ENCODE results near the gene DNAH10. TPM values are rescaled to one million over a fixed set of nuclear protein-coding genes. Genes with fewer than 3 reads are reported as not detected.
A peak's percentile ranks its signal among the peaks of the same experiment; 100 is the strongest.

DNAH10 gene
- total RNA-seq, 1 experiment from 2014 or later = 0.05 TPM

DNA sequence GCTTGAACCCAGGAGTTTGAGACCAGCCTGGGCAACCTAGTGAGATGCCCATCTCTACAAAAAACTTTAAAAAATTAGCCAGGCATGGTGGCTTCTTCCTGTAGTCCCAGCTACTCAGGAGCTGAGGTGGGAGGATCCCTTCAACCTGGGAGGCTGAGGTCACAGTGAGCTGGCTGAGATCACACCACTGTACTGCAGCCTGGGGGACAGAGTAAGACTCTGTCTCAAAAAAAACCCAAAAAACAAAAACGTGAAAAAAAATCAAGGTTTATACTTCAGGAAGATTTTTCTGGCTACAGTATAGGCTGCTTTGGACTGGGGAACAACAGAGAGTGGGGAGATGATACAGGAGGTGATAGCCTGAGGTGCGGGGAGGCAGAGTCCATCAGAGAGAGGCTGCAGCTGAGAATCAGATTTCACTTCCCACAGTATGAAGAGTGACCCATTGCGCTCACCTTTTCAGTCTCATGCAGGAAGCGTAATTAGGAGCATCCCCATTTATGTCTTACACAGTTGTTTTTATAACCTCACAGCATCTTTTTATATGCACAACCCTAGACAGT lies 28.9 kb downstream of the DNAH10 start:
- no peak for DNase-seq (ENCODE audit: extremely low read depth, low read depth)

DNA sequence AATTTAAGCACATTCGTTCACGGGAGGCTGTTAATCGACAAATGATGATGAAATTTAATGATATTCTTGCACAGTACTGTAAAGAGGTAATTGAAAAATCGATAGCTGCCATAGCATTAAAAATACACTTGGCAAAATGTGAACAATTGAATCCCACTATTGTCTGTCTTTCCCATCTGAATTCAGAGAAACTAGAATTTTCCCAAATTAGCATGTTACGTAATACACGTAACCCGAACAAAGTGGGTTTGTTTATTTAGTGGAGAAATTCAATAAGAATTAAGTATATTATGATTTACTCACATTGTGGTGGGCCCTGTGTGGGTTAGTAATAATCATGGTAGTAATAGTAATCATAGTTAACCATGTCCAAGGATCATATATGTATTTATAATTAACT lies 31.9 kb downstream of the DNAH10 start:
- DNase-seq (ENCODE audit: extremely low read depth, low read depth) = no peak

DNA sequence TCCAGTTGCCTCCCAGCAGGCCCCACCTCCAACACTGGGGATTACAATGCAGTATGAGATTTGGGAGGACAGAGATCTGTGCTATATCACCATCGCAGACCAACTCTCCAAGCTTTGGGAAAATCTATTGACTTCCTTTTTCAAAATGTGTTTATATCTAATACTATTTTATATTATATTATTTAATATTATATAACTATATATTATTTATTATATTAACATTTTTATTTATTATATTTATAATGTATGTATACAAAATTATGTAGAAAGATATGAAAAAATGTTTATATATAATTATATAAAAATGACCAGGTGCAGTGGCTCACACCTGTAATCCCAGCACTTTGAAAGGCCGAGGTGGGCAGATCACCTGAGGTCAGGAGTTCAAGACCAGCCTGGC lies 36.4 kb downstream of the DNAH10 start:
- DNase-seq (ENCODE audit: extremely low read depth, low read depth) = no peak

DNA sequence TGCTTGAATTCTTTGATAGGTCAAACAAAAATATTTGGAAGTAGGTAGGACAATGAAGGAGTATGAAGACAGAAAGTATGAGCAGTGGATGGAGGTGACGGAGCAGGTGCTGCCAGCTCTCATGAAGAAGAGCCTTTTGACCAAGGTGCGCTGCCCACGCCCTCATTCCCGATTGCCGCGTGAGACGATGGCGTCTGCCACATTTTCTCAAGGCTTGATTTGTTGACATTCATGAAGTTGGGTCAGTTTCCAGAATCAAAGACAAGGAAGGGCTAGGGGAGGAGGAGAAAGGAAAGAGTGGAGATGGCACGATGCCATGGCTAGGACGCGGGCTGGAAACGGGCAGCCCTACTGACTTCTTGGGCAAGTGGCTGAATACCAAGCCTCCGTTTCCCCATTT lies 37.1 kb downstream of the DNAH10 start:
- no peak for DNase-seq (ENCODE audit: extremely low read depth, low read depth)

DNA sequence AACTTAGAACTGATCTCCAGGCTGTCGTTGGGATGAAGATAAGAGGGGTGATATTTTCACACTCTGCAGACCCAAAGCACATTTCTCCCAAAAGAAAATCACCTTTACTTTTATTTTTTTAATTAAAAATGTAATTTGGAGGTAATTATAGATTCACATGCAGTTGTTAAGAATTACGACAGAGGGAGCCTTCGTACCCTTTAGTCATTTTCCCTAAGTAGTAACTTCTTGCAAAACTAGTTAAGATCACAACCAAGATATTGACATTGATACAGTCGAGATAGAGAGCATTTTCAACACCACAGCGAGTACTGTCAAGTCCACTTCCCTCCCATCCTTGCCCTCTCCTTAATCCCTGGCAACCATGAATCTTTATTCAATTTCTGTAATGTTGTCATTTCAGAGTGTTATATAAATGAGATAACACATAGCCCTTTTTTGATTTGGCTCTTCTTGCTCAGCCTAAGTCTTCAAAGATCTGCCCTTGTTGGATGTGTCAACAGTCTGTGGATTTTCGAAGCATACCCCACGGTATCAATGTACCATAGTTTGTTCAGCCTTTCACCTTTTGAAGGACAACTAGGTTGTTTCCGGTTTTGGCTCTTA lies 39.6 kb downstream of the DNAH10 start:
- peak; percentile 9 for DNase-seq (ENCODE audit: extremely low read depth, low read depth)

DNA sequence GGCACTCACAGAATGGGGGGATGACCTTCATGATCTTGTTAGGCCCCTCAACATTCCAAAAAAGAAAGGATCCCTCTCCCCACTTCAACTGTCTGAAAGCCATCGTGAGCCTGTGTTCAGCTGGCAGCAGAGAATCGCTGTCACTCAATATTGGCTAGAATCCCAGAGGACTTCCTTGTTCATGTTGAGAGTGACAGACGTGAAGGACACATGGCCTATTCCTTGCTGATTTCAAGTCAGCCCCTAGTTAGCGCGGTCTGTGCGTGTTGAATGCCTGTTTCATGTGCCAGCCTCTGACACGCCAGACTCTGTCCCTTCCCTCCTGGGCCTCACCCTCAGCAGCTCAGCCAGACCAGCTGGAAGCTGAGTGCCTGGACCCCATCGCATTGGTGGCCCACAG lies 43.1 kb downstream of the DNAH10 start:
- no peak for DNase-seq (ENCODE audit: extremely low read depth, low read depth)

DNA sequence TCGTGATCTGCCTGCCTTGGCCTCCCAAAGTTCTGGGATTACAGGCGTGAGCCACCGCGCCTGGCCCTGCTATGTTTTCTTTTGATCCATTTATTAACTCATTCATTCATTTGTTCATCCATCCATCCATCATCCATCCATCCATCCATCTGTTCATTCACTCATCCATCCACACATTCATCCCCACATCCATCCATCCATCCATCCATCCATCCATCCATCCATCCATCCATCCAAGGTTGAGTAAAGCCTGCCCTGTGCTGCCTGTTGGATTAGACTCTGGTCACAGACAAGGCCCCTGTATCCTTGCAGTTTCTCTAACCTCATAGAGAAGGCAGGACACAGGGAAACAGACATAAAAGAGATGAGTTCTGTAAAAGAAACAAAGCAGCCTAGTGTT lies 44.9 kb downstream of the DNAH10 start:
- DNase-seq (ENCODE audit: extremely low read depth, low read depth) = no peak

DNA sequence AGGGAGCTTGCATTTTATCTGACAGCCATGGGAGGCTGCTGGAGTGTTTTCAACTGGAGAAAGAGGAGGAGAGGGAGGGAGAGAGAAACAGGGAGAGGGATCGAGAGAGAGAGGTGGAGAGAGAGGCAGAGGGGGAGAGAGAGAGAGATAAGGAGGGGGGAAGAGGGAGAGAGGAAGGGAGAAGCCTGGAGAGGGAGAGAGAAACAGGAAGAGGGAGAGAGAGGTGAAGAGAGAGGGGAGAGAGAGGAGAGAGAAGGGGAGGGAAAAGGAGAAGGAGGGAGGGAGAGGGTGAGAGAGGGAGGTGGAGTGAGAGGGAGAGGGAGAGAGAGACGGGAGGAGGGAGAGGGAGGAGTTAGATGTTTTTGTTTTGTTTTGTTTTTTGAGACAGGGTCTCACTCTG lies 45.6 kb downstream of the DNAH10 start:
- DNase-seq (ENCODE audit: extremely low read depth, low read depth) = no peak

DNA sequence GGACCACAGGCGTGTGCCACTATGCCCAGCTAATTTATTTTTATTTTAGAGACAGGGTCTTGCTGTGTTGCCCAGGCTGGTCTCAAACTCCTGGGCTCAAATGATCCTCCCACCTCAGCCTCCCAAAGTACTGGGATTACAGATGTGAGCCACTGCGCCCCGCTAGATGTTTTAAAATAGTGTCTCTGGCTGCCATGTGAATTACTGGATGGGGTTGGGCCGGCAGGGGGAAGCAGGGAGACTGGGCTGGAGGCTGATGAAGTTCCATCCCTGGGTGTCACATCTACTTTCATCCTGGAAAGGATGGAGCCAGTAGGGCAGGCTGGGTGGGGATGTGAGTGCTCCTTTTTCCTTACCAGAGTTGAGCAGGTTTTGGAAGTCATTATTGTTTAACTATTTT lies 46.1 kb downstream of the DNAH10 start:
- DNase-seq (ENCODE audit: extremely low read depth, low read depth) = peak; percentile 36

DNA sequence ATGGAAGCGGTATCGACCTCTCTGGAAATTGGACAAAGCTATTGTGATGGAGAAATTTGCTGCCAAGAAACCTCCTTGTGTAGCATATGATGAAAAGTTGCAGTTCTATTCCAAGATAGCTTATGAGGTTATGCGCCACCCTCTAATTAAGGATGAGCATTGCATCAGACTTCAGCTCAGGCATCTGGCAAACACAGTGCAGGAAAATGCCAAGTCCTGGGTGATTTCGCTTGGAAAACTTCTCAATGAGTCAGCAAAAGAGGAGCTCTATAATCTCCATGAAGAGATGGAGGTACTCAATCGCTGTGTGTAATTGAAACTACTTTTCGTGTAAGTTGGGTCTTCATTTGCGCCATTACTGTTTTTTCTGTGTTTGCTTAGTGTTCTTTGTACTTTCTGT lies 51.2 kb downstream of the DNAH10 start:
- no peak for DNase-seq (ENCODE audit: extremely low read depth, low read depth)

DNA sequence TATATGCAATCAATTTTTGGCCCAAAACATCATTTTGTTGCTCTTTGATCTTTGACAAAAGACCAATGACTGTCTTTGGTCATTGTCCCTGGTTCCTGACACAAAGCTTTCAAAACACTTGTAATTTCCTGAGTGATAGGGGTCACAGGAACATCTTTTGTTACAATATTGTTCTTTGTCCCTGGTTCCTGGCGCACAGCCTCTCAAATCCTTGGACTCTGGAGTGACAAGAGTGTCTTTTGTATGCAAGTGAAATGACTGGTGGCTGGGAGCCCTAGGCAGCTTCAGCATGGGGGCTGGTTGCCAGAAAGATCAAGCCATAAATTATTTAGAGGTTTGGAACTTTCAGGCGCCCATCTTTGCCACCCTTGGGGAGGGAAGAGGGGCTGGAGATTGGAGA lies 53.9 kb downstream of the DNAH10 start:
- DNase-seq (ENCODE audit: extremely low read depth, low read depth) = no peak

DNA sequence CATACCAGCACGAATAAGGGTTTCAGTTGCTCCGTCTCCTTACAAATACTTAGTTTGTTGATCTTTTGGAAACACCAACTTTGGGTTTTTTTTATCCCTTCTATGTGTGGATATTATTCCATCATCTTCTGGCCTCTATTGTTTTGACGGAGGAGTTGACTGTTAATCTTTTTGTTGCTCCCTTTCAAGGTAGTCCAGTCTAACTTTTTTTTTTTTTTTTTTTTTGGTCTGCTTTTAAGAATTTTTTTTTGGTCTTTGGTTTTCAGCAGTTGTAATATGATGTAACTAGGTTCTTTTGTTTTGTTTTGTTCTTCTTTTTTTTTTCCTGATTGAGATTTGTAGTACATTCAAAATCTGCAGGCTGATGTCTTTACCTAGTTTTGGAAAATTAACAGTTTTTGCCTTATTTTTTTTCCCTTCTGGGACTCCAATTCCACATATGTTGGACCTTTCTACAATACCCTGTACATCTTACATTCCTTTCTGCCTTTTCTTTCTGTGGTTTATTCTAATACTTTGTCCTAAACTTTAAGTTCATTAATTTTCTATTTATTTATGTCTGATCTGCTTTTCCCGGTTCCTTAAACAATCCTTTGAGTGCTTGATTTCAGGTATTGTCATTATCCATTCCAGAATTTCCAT lies 54.9 kb downstream of the DNAH10 start:
- DNase-seq (ENCODE audit: extremely low read depth, low read depth) = no peak

DNA sequence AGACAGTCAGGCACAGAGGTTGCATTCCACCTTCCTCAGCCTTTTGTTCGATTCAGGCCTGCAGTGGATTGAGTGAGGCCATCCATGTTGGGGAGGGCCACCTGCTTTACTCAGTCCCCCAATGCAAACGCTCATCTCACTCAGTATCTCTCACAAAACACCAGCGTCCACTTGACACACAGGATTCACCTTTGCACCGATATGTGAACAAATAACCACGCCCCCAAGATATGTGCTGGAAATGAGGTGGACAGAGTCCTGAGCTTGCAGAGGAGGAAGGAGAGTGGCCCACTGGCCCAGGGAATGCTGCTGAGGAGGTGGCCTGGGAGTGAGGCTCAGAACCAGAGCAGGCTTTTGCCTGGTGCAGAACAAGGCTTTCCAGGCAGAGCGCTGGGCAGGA lies 60.7 kb downstream of the DNAH10 start:
- DNase-seq (ENCODE audit: extremely low read depth, low read depth) = no peak

DNA sequence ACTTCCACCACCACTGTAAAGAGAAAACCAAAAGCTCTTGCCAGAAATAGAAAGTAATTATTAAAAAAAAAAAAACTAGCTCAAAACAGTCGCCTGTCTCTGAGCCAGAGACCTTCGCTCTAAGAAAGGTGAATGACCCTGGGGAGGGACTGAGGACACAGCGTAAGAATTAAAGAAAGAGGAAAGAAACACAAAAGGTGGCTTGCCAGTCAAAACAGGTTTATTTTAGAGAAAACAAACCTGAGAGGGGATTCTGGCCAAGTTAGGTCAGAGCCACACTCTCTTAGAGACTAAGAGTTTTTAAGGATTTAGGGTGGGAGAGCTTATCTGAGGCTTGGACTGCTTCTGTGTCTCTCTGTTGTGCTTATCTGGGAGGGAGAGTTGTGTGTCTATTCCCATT lies 66.0 kb downstream of the DNAH10 start:
- DNase-seq (ENCODE audit: extremely low read depth, low read depth) = no peak

DNA sequence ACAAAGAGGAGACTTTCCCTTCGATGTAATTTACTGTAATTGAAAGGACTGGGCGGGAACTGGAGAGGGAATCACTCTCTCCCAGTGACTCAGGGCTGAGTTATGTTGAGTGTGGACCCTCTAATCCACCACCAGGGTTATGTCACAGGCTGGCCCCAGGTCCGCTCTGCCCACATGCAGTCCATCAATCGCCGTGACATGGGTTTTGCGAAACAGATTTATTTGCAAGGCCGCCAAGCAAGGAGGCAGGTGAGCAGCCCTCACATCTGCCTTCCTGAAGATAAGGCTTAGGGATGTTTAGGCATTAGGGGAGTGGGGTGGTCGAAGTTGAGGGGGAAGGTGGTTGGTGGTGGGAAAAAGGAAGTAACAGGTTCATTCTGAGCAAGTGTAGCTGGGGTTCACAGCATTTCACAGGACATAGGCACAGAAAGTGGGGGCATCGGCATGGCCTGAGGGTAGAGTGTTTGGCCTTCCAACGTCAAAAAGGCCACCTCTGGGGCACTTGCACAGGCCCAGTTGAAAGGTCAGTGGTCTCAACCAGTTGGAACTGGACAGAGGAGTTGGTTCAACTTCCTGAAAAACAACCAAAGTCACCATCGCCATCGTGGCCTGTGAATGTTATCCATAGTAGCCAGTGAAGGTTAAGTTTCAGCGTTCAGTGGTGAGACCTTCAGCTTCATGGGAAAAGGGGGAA lies 66.9 kb downstream of the DNAH10 start:
- no peak for DNase-seq (ENCODE audit: extremely low read depth, low read depth)

DNA sequence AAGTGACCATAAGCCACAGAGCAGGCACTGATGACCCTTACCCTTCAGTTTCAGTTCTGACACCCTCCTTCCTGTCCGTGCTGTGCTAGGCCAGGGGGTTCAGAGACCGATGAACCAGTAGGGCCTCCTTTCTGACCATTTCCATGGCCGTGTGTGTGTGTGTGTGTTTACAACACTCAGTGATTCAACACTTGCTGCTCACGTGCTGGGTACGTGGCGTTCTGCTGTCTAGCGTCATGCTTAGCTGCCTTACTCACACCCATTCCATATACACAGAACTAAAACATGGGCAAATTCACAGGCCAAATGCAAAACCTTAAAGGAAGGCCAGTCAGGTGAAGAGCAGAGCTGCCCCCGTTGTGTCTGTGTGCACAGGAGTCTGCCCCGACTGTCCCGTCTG lies 67.5 kb downstream of the DNAH10 start:
- no peak for DNase-seq (ENCODE audit: extremely low read depth, low read depth)

DNA sequence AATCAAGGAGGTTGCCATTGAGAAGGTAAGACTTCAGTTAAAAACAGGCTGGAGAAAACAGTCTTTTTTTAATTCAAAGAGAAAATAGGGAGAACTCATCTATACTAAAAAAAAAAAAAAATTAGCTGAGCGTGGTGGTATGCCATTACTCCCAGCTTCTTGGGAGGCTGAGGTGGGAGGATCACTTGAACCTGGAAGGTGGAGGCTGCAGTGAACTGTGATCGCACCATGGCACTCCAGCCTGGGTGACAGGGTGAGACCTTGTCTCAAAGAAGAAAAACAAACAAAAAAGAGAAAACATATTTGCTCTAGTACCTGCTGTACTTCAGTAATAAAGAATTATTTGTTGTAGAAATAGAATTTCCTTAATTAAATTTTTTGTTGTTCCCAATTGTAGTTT lies 68.6 kb downstream of the DNAH10 start:
- no peak for DNase-seq (ENCODE audit: extremely low read depth, low read depth)

DNA sequence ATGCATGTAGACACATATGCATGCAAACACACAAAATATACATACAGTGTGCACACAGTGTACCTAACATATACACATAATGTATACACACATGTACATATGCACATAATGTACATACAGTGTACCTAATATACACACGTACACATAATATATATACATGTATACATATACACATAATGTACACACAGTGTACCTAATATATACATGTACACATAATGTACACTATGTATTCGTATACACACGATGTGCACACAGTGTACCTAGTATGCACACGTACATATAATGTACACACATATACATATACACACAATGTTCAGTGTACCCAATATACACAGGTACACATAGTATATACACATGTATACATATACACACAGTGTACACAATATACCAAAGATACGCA lies 70.0 kb downstream of the DNAH10 start:
- DNase-seq (ENCODE audit: extremely low read depth, low read depth) = no peak

DNA sequence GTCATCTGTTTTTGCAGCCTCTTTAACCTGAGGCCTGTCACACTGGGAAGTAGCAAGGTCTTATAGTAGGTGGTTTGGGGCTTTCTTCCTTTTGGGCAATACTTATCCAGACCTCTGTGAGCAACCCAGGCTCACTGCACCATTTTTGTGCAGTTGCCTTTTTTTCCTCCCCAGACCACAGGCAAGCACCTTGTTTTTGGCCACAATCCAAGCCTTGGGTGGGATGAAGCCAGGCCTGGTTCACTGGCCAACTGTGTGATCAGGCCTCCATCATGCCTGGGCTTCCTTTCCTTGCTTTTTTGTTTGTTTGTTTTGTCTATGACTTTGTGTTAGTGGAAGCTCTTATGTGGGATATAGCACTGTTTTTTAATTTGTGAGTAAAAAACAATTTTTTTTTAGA lies 71.7 kb downstream of the DNAH10 start:
- no peak for DNase-seq (ENCODE audit: extremely low read depth, low read depth)

DNA sequence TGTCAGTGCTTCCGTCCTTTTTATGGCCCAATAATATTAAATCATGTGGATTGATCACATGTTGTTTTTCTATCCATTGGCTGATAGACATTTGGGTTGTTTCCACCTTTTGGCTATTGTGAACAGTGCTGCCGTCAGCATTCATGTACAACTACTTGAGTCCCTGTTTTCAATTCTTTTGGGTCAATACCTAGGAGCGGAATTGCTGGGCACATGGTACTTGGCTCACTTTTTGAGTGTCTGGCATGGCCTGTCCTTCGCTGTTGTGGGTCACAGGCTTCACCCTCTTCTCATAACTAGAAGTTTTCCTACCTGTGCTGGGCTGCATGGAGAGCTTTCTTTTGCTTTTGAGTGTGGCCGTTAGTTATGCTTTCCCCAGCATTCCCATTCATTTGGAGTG lies 72.7 kb downstream of the DNAH10 start:
- no peak for DNase-seq (ENCODE audit: extremely low read depth, low read depth)

DNA sequence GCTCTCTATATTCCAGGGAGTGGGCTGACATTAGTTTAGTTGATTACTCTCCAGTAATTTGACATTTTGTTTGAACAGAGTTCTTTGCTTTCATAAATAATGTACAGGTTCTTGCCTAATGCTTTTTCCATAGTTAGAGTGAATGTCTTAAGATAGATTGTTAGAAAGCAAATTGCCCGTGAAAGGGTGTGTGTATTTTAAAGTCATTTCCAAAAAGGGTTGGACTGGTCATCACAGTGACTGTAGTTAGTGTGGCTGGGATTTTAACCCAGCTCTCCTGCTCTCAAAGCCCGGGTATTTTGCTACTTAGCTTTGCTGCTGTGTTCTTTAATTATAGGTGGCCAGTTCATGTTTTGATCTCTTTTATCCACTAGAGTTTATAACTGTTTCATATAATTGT lies 74.2 kb downstream of the DNAH10 start:
- DNase-seq (ENCODE audit: extremely low read depth, low read depth) = no peak

DNA sequence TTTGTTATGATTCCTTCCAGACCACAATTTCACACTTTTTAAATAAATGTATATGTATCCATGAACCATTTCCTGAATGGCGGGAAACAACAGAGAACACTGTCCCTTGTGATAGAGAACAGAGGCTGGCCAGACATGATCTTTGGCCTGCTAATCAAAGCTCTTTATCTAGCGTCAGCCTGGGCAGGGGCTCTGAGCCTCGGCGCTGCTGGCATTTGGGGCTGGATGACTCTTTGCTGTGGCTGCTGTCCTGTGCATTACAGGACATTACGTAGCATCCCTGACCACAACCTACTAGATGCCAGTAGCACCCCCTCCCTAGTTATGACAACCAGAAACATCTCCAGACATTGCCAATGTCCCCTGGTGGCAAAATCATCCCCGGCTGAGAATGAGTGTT lies 77.7 kb downstream of the DNAH10 start:
- no peak for DNase-seq (ENCODE audit: extremely low read depth, low read depth)
